SK-N-MC (cell line): ENCODE data around the gene HOXA6.

ENCODE experiments used
- EZH2 ChIP-seq: fragments of 200-600 bp; sonication (generic); IDR thresholded peaks from one replicate; pipeline ENCODE4 v1.6.1; 2017; ENCODE audit warnings: antibody characterized with exemption
- FOXP2 ChIP-seq: optimal IDR thresholded peaks from 2 replicates; pipeline ENCODE3; 2011; ENCODE audit warnings: mild to moderate bottlenecking, moderate library complexity; ENCODE audit not compliant: insufficient read depth; ENCODE audit errors: extremely low read length, control extremely low read depth
- POLR2AphosphoS5 ChIP-seq: IDR thresholded peaks from 2 replicates; pipeline ENCODE4 v1.6.1; 2012; ENCODE audit warnings: mild to moderate bottlenecking, low read depth, low read length, borderline replicate concordance

- TF ChIP-seq POLR2AphosphoS5, result no peak
- TF ChIP-seq EZH2, result no peak
- TF ChIP-seq FOXP2, result no peak
Measured at GRCh38 chr7:27114881-27115220, 32.7 kb downstream of the HOXA6 start.
